WTC11 (cell line): Measurements from ENCODE around the gene LTF. TPM values are rescaled to one million over a fixed set of nuclear protein-coding genes. Genes with fewer than 3 reads are reported as not detected.

ENCODE experiments used
- ATAC-seq: fragments of 200-7000 bp; cut with Tn5 transposase; 2 replicates; pipeline ENCODE4 v1.10.0; 2021; ENCODE audit warnings: mild to moderate bottlenecking, moderate library complexity
- CTCF ChIA-PET: fragments of 300-600 bp; sonication (Branson Sonifier 250); formaldehyde crosslinking; loops from one replicate; lab custom pipeline; 2021; ENCODE audit warnings: antibody characterized with exemption; lab: Charles Lee
- POLR2A ChIA-PET: fragments of 350-600 bp; sonication (Branson Sonifier 250); formaldehyde crosslinking; loops from one replicate; lab custom pipeline; 2021; ENCODE audit warnings: antibody characterized with exemption; lab: Charles Lee
- DNase-seq: peaks from one replicate; pipeline ENCODE4 v3.0.0; 2021; ENCODE audit warnings: low spot score
- H3K27ac Mint-ChIP-seq: 2 replicates; pipeline ENCODE4 v1.8.0; 2021; ENCODE audit warnings: mixed read lengths
- H3K27me3 Mint-ChIP-seq: 2 replicates; pipeline ENCODE4 v1.8.0; 2021; ENCODE audit warnings: low read depth, mild to moderate bottlenecking, moderate library complexity, mixed read lengths
- H3K36me3 Mint-ChIP-seq: 2 replicates; pipeline ENCODE4 v1.8.0; 2021; ENCODE audit warnings: mixed read lengths
- H3K4me1 Mint-ChIP-seq: 2 replicates; pipeline ENCODE4 v1.8.0; 2022; ENCODE audit warnings: mixed read lengths
- H3K4me3 Mint-ChIP-seq: 2 replicates; pipeline ENCODE4 v1.8.0; 2021; ENCODE audit warnings: mild to moderate bottlenecking, moderate library complexity, mixed read lengths
- H3K9me3 Mint-ChIP-seq: 2 replicates; pipeline ENCODE4 v1.8.0; 2021; ENCODE audit warnings: mixed read lengths
- AR ChIP-seq: fragments of 250-450 bp; sonication (Bioruptor Pico); IDR thresholded peaks from 2 replicates; pipeline ENCODE4 v1.9.0; 2021; ENCODE audit warnings: mild to moderate bottlenecking
- CREB1 ChIP-seq: sonication (generic); formaldehyde crosslinking; IDR thresholded peaks from 2 replicates; pipeline ENCODE4 v1.8.0; 2023; ENCODE audit warnings: mild to moderate bottlenecking, missing genetic modification reagents
- CREM ChIP-seq: sonication (generic); formaldehyde crosslinking; IDR thresholded peaks from 2 replicates; pipeline ENCODE4 v1.8.1; 2022; ENCODE audit warnings: mild to moderate bottlenecking, missing genetic modification reagents, moderate library complexity
- FOXP1 ChIP-seq: sonication (generic); formaldehyde crosslinking; IDR thresholded peaks from 2 replicates; pipeline ENCODE4 v1.8.0; 2022; ENCODE audit warnings: missing genetic modification reagents, mild to moderate bottlenecking, moderate library complexity, borderline replicate concordance
- GABPB1 ChIP-seq: sonication (generic); formaldehyde crosslinking; IDR thresholded peaks from 2 replicates; pipeline ENCODE4 v1.8.1; 2023; ENCODE audit warnings: mild to moderate bottlenecking, missing genetic modification reagents
- GRHL2 ChIP-seq: fragments of 250-450 bp; sonication (Bioruptor Pico); IDR thresholded peaks from 2 replicates; pipeline ENCODE4 v1.8.0; 2022; ENCODE audit warnings: mild to moderate bottlenecking, moderate library complexity; ENCODE audit not compliant: insufficient replicate concordance, severe bottlenecking
- HMGXB4 ChIP-seq: sonication (generic); formaldehyde crosslinking; IDR thresholded peaks from 2 replicates; pipeline ENCODE4 v1.8.1; 2023; ENCODE audit warnings: mild to moderate bottlenecking, moderate library complexity, missing genetic modification reagents
- NR3C1 ChIP-seq: sonication (generic); formaldehyde crosslinking; conservative IDR thresholded peaks from 2 replicates; pipeline ENCODE4 v1.8.1; 2023; ENCODE audit warnings: low read depth, mild to moderate bottlenecking, missing genetic modification reagents
- PRRX2 ChIP-seq: fragments of 250-450 bp; sonication (Bioruptor Pico); IDR thresholded peaks from 2 replicates; pipeline ENCODE4 v1.8.0; 2021; ENCODE audit warnings: mild to moderate bottlenecking
- TEAD1 ChIP-seq: sonication (generic); formaldehyde crosslinking; IDR thresholded peaks from 2 replicates; pipeline ENCODE4 v1.8.0; 2022; ENCODE audit warnings: mild to moderate bottlenecking, missing genetic modification reagents
- ZMAT4 ChIP-seq: fragments of 250-450 bp; sonication (Bioruptor Pico); IDR thresholded peaks from 2 replicates; pipeline ENCODE4 v1.9.0; 2021; ENCODE audit warnings: mild to moderate bottlenecking
- ZNF423 ChIP-seq: fragments of 250-450 bp; sonication (Bioruptor Pico); IDR thresholded peaks from 2 replicates; pipeline ENCODE4 v2.1.2; 2022; ENCODE audit warnings: mild to moderate bottlenecking, moderate library complexity
- ZSCAN18 ChIP-seq: fragments of 250-450 bp; sonication (Bioruptor Pico); IDR thresholded peaks from 2 replicates; pipeline ENCODE4 v2.1.2; 2022; ENCODE audit warnings: mild to moderate bottlenecking, moderate library complexity
- total RNA-seq: library from RNA; stranded (reverse); gene quantifications from 3 replicates; pipeline ENCODE4 v1.2.3, GENCODE V29; 2021
- TF ChIP-seq, protein P1 (sequence below): sonication (generic); formaldehyde crosslinking; IDR thresholded peaks from 2 replicates; pipeline ENCODE4 v1.8.0; 2022; ENCODE audit warnings: missing genetic modification reagents
- TF ChIP-seq, protein P2 (sequence below): sonication (generic); formaldehyde crosslinking; IDR thresholded peaks from 2 replicates; pipeline ENCODE4 v1.8.0; 2022; ENCODE audit warnings: mild to moderate bottlenecking, missing genetic modification reagents
- TF ChIP-seq, protein P3 (sequence below): sonication (generic); formaldehyde crosslinking; IDR thresholded peaks from 2 replicates; pipeline ENCODE4 v1.8.1; 2022; ENCODE audit warnings: low read depth, mild to moderate bottlenecking, moderate library complexity, missing genetic modification reagents, borderline replicate concordance

LTF gene
- total RNA-seq, 1 experiment from 2014 or later = 0.22 TPM

GRCh38 chr3:46397111-46397510 lies 67.6 kb downstream of the LTF start (continued):
- TF ChIP-seq AR (CRISPR knock-in tag) = no peak
- TF ChIP-seq TEAD1 = no peak

GRCh38 chr3:46395766-46396530 lies 68.8 kb downstream of the LTF start:
- CTCF ChIA-PET = interaction anchor here (0.6 to 1.1 kb wide), 6 partner anchors 12 to 54 kb away, joined by 3 to 6 read pairs (median 4); no protein-coding TSS in a partner anchor
- Mint-ChIP-seq H3K4me3 (no peak overlapping the region), H3K4me1 (peaks cover 34% of the 10 kb centered on the region), H3K36me3 (0 out of 2 replicates have a peak, but pooled peaks cover 5% of the 10 kb centered on the region), H3K27me3 (peaks cover 15% of the 10 kb centered on the region)
- POLR2A ChIA-PET = no interaction called here
- no peak for TF ChIP-seq FOXP1 (CRISPR knock-in tag)
- TF ChIP-seq, all 79 proteins: peak for 0
- H3K9me3 Mint-ChIP-seq = peaks cover 18% of the 10 kb centered on the region
- ATAC-seq (no peak), DNase-seq (no peak)
- H3K27ac Mint-ChIP-seq = no peak overlapping the region

GRCh38 chr3:46395210-46395661 lies 69.5 kb downstream of the LTF start:
- peaks cover 18% of the 10 kb centered on the region for H3K9me3 Mint-ChIP-seq
- H3K4me1 Mint-ChIP-seq = peaks cover 34% of the 10 kb centered on the region
- ATAC-seq (peak; percentile 72), DNase-seq (peak; percentile 22)
- peaks cover 15% of the 10 kb centered on the region for H3K27me3 Mint-ChIP-seq
- CTCF ChIA-PET = interaction anchor here (0.6 to 2.1 kb wide), 8 partner anchors 11 to 187 kb away, joined by 3 to 6 read pairs (median 4); partner anchors contain the start of gene CCR1
- H3K27ac Mint-ChIP-seq = no peak overlapping the region
- H3K4me3 Mint-ChIP-seq = no peak overlapping the region
- 0 out of 2 replicates have a peak, but pooled peaks cover 5% of the 10 kb centered on the region for H3K36me3 Mint-ChIP-seq
- POLR2A ChIA-PET = no interaction called here
- TF ChIP-seq CREM (CRISPR knock-in tag) (no peak), HMGXB4 (no peak), CREB1 (CRISPR knock-in tag) (no peak), TEAD1 (no peak), PRRX2 (CRISPR knock-in tag) (no peak), NR3C1 (CRISPR knock-in tag) (no peak), GRHL2 (no peak), ZNF423 (CRISPR knock-in tag) (no peak), GABPB1 (CRISPR knock-in tag) (no peak), ZMAT4 (CRISPR knock-in tag) (no peak), ZSCAN18 (CRISPR knock-in tag) (no peak)
- TF ChIP-seq, protein P1, sequence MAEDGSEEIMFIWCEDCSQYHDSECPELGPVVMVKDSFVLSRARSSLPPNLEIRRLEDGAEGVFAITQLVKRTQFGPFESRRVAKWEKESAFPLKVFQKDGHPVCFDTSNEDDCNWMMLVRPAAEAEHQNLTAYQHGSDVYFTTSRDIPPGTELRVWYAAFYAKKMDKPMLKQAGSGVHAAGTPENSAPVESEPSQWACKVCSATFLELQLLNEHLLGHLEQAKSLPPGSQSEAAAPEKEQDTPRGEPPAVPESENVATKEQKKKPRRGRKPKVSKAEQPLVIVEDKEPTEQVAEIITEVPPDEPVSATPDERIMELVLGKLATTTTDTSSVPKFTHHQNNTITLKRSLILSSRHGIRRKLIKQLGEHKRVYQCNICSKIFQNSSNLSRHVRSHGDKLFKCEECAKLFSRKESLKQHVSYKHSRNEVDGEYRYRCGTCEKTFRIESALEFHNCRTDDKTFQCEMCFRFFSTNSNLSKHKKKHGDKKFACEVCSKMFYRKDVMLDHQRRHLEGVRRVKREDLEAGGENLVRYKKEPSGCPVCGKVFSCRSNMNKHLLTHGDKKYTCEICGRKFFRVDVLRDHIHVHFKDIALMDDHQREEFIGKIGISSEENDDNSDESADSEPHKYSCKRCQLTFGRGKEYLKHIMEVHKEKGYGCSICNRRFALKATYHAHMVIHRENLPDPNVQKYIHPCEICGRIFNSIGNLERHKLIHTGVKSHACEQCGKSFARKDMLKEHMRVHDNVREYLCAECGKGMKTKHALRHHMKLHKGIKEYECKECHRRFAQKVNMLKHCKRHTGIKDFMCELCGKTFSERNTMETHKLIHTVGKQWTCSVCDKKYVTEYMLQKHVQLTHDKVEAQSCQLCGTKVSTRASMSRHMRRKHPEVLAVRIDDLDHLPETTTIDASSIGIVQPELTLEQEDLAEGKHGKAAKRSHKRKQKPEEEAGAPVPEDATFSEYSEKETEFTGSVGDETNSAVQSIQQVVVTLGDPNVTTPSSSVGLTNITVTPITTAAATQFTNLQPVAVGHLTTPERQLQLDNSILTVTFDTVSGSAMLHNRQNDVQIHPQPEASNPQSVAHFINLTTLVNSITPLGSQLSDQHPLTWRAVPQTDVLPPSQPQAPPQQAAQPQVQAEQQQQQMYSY (CRISPR knock-in tag) = no peak
- TF ChIP-seq, protein P2, sequence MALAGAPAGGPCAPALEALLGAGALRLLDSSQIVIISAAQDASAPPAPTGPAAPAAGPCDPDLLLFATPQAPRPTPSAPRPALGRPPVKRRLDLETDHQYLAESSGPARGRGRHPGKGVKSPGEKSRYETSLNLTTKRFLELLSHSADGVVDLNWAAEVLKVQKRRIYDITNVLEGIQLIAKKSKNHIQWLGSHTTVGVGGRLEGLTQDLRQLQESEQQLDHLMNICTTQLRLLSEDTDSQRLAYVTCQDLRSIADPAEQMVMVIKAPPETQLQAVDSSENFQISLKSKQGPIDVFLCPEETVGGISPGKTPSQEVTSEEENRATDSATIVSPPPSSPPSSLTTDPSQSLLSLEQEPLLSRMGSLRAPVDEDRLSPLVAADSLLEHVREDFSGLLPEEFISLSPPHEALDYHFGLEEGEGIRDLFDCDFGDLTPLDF (CRISPR knock-in tag) = no peak
- TF ChIP-seq, protein P3, sequence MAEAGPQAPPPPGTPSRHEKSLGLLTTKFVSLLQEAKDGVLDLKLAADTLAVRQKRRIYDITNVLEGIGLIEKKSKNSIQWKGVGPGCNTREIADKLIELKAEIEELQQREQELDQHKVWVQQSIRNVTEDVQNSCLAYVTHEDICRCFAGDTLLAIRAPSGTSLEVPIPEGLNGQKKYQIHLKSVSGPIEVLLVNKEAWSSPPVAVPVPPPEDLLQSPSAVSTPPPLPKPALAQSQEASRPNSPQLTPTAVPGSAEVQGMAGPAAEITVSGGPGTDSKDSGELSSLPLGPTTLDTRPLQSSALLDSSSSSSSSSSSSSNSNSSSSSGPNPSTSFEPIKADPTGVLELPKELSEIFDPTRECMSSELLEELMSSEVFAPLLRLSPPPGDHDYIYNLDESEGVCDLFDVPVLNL (CRISPR knock-in tag) = no peak
